GM21528 (cell line): ENCODE data around the gene KIFC1.

Experiments
- ATAC-seq: cut with Tn5 transposase; IDR thresholded peaks from one replicate; pipeline ENCODE4 v1.9.1; 2021; ENCODE audit warnings: mild to moderate bottlenecking, moderate library complexity; ENCODE audit not compliant: unreplicated experiment, low FRiP score

Gene KIFC1

DNA sequence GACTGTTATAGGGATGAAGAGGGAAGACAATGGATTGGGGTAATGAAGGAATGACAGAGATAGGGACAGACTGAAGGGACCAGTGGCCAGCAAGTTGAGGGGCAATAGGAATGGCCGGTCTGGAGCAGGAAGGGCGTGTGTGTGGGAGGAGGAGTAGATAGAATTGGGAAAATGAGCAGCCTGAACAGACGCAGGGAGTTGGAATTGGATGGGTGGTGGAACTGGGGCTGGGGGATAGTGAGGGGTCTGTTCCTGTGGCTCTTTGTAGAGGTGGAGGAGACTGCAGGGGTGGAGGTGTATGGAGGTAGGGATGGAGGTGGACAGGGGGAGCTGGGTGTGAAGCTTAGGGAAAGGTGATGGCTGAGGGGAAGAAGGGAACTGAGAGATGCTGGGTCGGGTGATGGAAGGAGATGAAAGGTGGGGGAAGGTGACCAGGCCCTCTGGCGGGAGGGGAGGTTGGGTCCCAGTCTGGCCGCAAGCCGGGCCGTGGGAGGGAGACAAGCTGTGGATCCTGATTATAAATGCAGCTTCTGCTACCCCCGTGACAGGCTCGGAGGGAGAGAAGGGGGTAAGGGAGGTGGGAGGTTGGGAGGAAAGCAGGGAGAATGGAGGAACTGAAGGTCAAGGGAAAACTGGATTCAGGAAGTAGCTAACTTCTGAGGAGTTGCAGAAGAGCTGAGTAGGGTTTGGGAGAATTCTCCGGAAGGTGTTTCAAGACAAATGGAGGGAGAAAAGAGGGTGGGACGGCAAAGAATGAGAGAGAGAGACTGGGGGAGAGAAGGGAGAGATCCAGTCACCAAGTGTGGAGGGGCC is 33.4 kb downstream of the KIFC1 start:
- no peak for ATAC-seq

DNA sequence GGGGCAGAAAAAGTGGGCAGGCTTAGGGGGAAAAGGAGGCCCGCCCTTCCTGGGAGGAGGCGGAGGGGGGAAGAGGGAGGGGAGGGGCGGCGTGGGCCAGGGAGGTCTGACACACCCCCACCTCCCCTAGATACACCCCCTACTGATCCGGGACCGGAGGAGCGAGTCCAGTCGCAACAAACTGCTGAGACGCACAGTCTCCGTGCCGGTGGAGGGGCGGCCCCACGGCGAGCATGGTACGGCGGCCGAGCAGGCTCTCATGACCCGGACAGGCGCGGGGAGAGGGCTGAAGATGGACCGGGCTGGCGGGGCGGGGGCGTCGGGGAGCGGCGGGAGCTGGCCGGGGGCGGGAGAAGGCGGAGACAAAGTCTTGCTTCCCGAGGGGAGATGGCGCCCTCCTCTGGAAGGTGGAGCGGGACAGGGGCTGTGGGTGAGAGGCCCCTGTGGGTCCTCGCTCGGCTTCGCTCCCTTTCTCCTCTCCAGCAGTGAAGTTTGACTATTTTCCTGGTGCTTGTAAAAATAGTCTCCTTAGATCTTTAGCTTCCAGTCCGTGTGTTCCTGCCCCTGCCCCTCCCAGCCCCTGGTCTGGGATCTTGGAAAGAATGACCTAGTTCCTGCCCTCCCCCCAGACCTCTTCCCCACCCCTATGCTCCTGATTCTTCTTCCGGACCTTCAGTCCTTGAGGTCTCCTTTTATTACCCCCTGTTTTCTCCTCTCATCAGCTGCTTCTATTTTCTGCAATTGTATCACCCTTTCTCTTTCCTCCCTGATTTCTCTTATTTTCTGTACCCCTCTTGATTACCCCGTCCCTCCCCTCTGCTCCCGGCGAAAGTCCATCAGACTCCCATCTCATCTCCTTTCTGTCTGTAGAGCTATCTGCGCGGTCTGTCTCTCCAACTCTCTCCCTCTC is 34.3 kb downstream of the KIFC1 start:
- ATAC-seq = peak; percentile 42

DNA sequence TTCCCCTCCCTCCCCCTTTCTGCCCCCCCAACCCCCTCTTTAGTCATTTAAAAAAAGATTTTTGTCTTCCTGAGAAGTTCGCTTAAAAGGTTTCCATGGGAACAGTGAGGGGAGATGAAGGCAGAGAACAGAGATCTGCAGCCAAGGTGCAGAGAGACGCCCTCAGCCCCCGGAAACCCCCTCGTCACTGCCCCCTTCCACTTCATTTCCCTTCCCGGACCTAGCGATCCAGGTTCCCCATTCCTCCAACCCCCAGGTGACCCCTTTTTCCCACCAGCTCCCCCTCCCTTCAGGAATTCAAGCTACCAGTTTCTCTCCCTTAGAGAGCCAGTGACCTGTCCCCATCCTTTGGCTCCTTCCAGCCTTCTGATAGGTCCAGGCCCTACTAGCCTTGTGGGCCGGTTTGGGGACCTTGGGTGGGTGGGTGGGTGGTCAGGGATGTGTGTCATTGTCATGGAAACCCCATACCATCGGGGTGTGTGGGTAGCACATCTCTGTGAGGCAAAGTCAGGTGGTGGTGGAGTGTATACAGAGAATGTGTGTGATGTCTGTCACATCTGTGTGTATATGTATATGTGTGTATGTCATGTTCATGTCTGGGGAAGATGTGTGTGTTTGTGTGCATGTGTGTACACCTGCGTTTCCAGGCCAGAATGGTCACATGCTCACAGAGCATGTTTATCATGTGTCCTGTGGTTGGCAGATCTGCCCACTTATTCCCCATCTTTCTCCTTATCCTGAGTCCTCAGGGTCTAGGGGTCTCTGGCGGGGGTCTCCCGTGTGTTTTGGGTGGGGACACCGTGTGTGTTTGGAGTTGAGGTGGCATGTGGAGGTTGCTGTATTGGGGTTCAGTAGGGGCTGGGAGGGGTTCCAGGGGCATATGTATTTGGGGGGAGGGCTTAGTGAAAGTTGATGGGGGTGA is 35.2 kb downstream of the KIFC1 start:
- no peak for ATAC-seq

DNA sequence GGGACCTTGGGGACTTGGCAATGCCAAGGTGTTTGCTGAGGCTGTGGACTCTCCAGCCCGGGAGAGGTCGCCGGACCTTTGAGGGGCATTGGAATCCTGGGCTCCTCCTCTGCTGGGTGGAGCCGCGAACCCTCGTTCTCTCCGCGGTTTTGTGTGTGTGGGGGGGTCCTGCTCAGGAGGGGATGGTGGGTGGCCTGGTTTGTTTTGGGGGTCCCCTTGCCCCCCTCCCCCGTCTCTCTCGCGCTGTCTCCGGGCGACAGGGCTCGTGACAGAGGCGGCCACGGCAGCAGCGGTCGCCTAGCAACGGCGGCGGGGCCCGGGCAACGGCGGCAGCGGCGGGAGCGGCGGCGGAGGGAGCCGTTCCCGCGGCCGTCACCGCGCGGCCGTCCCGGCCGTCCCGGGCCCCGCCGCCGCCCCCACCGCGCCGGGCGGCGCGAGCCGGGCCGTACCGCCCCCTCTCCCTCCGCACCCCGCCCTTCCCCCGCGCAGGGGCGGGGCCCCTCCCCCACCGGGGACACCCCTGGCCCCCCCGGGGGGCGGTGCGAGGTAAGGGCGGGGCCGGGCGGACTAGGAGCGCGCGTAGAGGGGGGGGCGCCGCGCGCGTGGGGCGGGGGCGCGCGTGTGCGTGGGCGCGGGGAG is 36.1 kb downstream of the KIFC1 start:
- ATAC-seq = no peak

DNA sequence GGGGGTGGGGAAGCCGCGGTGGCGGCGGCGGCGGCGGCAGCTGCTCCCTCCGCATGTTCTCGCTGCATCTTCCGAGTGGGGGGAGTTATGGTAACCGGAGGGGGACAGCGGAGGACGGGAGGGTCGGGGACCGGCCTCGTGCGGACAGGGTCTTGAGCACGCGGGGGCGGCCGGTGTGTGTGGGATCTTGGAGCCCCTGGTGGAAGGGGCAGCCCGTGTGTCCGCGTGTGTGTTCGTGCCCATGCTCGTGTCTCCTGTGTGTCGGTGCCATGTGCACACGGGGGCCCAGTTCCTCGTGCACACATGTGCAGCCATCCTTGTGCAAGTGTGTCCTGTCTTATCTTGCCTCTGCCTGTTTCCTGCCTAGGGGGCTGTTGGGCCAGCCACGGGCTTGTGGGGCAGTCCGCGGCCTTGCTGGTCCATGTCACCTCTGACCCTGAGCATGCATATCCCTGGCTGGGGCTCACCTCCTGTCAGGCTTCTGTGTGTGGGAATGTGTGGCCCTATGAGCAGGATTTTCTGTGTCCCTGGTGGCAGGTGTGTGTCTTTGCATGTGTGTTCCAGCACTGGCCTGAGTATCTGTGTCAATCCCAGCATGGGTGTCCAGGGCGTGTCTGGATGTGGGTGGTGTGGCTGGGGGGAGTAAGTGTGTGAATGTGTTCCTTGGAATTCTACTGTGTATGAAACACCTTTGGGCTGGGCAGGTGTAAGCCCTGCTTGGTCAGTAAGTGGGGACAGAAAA is 36.8 kb downstream of the KIFC1 start:
- no peak for ATAC-seq

DNA sequence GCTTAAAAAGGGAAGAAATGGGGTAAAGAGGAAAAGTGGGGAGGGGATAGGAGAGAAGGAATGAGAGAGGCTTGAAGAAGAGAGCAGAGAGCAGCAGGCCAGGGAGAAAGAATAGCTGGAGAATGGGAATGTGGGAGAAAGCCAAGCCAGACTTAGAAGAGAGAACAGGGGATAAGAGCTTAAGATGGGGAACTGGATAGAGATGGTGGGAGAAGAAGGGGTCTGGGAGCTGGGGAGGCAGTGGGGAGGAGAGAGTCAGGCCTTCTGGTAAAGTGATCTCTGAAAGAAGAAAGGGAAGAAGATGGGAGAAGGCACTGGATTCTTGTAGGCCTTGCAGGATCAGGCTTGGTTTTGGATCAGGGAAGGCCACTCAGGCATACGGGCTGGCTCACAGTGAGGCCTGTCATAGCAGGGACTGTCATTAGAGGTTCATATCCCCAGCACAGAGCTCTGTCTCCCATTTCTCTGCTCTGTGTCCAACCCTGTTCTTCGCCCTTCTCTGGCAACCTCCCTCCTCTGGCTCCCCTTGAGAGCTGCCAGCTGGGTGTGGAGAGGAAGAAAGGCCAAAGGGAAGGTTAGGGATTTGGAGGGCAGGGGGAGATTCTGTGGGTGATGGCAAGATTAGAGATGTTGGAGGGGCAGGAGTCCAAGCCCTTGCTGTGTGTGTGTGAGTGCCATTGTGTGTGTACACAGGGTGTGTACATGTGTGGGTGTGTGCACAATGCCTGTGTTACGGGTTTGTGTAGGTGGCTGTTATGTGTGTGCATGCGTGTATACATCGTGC is 37.5 kb downstream of the KIFC1 start:
- ATAC-seq = no peak

DNA sequence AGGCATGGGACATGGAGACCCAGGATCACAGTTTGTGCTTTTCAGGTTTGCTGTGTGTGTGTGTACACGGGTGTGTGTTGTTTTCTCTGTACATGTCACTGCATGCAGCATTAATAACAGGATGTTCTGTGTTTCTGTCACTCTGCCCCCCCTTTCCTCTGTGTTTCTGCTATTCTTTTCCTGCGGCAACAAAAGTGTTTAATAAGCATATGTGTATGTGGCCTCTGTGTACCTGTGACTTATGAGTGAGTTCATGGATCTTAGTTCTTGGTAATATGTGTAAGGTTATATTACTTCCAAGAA is 38.1 kb downstream of the KIFC1 start:
- no peak for ATAC-seq

DNA sequence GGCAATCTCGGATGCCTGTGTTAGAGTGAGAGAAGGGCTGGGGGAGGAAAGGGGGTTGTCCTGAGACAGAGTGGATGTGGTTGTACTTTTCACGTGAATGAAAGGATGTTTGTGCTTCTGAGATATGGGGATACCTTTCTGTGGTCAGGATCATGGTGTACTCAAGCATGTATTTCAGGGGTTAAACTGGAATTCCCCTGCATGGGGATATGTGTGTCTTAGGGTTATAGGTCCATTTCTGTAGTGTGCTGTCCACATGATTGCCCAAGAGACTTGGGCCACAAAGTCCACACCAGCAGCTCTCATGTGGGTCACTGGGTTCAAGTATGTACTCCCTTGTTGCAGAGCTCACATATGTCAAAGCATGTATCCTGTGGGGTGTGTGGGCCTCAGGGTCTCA is 38.7 kb downstream of the KIFC1 start:
- ATAC-seq = no peak

DNA sequence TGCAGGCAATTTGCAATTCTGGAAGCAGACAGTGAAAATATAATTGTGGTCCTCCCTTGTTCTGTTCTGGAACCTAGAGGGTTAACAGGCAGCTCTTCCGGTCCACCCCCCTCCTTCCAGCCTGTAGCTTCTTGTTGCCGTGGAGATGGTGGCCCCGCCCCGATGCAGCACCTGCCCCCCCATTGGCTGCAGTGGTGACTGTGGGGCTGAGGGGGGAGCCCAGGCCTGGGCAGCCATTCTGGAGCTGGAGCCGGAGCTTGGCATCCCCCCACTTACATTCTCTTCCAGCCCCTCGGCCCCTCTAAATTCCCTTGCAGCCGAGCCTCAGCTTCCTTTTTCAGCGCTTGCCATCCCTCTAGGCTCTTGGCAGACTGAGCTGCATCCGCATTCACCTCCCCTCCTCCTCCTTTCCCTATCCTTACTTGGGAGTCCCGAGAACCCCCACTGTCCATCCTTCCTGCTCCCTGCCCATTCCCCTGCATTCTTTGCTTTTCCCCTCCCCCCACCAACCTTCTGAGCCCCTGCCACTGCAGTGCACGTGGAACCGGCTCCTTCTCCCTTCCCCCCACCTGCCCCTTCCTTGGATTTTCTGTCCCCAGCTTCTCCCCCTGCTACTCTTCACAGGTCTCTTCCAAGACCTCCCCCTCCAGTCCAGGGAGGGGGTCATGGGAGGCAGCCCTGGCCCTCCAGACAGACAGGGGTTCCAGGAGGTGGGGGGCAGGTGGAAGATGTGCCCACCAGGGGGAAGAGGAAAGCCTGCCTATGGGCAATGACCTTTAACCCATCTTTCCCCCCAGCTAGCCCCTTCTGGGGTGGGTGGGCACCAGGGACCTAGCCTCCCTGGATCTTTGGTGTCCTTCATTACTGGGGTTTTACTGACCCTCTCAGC is 39.6 kb downstream of the KIFC1 start:
- no peak for ATAC-seq

DNA sequence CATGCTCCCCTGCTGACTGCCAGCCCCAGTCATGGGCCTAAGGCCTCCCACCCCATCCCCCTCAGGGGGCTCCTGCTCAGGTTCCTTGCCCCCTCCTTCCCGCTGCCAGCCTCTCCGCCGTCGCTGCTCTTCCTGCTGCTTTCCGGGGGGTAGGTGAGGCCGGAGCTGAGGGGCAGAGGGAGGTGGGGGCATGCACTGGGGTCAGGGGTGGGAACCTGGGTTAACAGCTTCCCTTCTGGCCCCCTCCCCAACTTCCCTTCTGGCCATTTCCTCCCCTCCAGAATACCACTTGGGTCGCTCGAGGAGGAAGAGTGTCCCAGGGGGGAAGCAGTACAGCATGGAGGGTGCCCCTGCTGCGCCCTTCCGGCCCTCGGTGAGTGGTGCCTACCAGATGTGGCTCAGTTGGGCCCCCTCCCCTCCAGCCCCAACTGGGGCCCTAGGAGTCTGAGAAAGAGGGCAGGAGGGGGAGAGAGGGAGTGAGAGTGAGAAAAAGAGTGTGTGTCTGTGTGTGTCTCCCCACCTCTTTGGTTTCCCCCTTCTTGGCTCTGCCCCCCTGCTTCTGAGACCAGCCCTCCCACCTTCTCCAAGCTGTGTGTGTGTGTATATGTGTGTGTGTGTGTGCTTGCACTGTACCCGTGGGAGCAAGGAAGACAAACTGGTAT is 40.4 kb downstream of the KIFC1 start:
- ATAC-seq = no peak

DNA sequence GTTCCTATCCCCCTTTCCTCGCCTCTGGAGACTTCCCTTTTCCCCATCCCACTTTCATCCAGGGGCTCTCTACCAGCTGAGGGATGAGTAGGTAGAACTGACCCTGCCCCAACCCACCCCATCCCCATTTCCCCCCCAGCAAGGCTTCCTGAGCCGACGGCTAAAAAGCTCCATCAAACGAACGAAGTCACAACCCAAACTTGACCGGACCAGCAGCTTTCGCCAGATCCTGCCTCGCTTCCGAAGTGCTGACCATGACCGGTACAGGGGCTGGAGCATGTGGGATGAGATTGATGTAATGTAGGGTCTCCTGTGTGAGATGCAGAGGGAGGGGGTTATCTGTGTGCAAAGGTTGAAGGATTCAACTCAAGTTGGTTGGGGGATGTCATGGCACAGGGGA is 40.9 kb downstream of the KIFC1 start:
- ATAC-seq = no peak

DNA sequence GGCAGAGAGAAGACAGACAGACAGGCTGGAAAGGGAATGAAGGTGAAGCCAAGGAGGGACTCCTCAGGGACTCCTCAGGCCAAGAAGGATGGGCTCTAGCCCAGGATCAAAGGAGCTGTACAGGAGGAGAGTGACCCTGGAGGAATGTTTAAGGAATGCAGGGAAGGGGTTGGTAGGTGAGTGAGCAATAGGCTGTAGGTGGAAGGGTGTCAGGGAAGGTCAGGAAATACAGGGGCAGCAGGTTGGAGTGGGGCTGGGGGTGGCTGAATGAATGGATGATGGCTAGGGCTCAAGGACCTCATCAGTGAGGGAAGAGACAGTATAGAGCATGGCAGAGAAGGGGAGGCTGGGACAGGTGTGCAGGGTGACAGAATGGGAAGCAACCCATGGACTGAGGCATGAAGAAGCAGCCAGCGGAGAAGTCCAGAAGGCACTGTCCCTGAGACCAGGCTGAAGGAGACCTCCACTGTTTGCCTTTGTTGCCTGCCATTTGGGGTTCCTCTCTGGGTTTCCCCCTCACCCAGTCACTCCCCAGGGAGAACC is 41.4 kb downstream of the KIFC1 start:
- ATAC-seq = no peak

DNA sequence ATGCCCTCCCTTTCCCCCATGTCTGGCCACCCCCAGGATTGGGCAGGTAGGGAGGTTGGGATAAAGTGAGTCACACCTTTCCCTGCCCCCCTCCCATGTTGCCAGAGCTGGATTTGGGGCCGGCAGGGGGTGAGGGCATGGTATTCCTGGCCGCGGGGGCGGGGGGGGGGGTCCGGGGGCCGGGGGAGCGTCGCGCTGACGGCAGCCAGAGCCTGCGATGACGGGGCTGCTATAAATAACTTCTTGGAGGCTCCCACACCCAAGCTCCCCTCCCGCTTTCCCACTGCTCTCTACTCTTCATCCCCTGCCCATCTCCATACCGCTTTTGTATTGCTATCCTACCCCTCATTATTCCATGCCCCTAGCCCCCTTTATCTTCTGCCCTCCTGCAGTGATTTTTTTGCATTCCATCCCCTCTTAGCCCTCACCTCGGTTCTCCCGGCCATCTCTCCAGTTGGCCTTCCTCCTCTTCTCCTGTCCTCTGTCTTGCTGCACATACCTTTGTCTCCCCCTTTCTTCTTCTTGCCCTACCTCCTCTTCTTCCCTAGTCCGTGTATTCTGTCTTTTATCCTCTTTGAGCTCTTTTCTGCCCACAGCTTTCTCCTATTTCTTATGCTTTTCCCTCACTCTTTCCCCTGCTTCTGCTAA is 42.0 kb downstream of the KIFC1 start:
- ATAC-seq = no peak

DNA sequence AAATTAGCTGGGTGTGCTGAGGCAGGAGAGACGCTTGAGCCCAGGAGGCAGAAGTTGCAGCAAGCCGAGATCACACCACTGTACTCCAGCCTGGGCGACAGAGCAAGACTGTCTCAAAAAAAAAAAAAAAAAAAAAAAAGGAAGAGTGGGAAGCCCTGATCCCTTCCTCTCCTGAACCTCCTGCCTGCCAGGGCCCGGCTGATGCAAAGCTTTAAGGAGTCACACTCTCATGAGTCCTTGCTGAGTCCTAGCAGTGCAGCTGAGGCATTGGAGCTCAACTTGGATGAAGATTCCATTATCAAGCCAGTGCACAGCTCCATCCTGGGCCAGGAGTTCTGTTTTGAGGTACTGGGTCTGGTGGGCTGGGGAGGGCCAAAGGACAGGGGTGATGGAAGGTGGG is 43.3 kb downstream of the KIFC1 start:
- ATAC-seq = no peak

DNA sequence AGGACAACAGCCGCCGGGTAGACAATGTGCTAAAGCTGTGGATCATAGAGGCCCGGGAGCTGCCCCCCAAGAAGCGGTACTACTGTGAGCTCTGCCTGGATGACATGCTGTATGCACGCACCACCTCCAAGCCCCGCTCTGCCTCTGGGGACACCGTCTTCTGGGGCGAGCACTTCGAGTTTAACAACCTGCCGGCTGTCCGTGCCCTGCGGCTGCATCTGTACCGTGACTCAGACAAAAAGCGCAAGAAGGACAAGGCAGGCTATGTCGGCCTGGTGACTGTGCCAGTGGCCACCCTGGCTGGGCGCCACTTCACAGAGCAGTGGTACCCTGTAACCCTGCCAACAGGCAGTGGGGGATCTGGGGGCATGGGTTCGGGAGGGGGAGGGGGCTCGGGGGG is 46.0 kb downstream of the KIFC1 start:
- no peak for ATAC-seq

DNA sequence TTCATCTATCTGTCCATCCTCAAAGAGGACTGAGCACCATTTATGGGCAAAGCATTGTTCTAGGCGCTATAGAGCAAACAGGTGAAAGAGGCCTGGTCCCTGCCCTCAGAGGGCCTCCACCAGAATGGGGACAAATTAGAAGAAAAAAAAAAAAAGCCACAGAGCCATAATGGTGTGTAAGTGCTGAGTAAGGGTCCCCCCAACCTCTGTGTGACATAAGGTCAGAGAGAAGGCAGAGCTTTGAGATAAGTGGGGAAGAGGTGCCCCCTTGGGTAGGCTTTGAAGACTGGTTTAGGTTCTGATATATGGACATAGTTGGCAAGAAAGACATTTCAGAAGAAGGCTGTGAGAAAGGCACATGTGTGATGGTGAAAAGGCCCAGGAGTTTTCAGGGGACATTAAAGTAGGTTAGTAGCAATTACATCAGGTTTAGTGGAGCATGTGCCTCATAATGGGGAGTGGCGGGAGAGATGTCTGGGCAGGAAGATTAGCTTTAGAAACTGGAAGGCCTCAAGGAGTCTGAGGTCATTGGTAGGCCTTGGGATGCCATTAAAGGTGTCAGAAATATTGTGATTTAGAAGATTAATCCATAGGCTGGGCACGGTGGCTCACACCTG is 47.5 kb downstream of the KIFC1 start:
- ATAC-seq = no peak
